ENCODE data around the gene SPDL1.

SPDL1 gene

GRCh38 chr5:169583424-169584220 lies at the start of gene SPDL1:
Gene SPDL1 (plus strand): TSS chr5:169583773. CDS start chr5:169588417, 4,644 bp downstream.
- peak; percentile 98 for DNase-seq (ENCODE audit: low read depth)

GRCh38 chr5:169534311-169534880 lies 49.2 kb upstream of the SPDL1 start:
- DNase-seq (ENCODE audit: low read depth): no peak

GRCh38 chr5:169534939-169535338 lies 48.6 kb upstream of the SPDL1 start:
- DNase-seq (ENCODE audit: low read depth): no peak

GRCh38 chr5:169538944-169539343 lies 44.6 kb upstream of the SPDL1 start:
- DNase-seq (ENCODE audit: low read depth): no peak

GRCh38 chr5:169542811-169543210 lies 40.8 kb upstream of the SPDL1 start:
- DNase-seq (ENCODE audit: low read depth): no peak

GRCh38 chr5:169544264-169544950 lies 39.2 kb upstream of the SPDL1 start:
- DNase-seq (ENCODE audit: low read depth): no peak

- DNase-seq (ENCODE audit: low read depth): peak; percentile 56
Observed at GRCh38 chr5:169545762-169546161, 37.8 kb upstream of the SPDL1 start.

GRCh38 chr5:169546346-169546745 lies 37.2 kb upstream of the SPDL1 start:
- DNase-seq (ENCODE audit: low read depth): no peak

GRCh38 chr5:169547508-169547907 lies 36.1 kb upstream of the SPDL1 start:
- DNase-seq (ENCODE audit: low read depth): peak; percentile 6

GRCh38 chr5:169548315-169548714 lies 35.3 kb upstream of the SPDL1 start:
- DNase-seq (ENCODE audit: low read depth): peak; percentile 59

GRCh38 chr5:169549453-169550100 lies 34.0 kb upstream of the SPDL1 start:
- no peak for DNase-seq (ENCODE audit: low read depth)

GRCh38 chr5:169550227-169550626 lies 33.3 kb upstream of the SPDL1 start:
- DNase-seq (ENCODE audit: low read depth): no peak

- DNase-seq (ENCODE audit: low read depth): no peak
Observed at GRCh38 chr5:169551146-169551545, 32.4 kb upstream of the SPDL1 start.

- no peak for DNase-seq (ENCODE audit: low read depth)
Observed at GRCh38 chr5:169551696-169552095, 31.9 kb upstream of the SPDL1 start.

GRCh38 chr5:169554251-169554650 lies 29.3 kb upstream of the SPDL1 start:
- no peak for DNase-seq (ENCODE audit: low read depth)

- no peak for DNase-seq (ENCODE audit: low read depth)
Observed at GRCh38 chr5:169557838-169558237, 25.7 kb upstream of the SPDL1 start.

GRCh38 chr5:169561893-169562292 lies 21.7 kb upstream of the SPDL1 start:
- no peak for DNase-seq (ENCODE audit: low read depth)

- no peak for DNase-seq (ENCODE audit: low read depth)
Observed at GRCh38 chr5:169563369-169563768, 20.2 kb upstream of the SPDL1 start.

- no peak for DNase-seq (ENCODE audit: low read depth)
Observed at GRCh38 chr5:169566202-169566601, 17.4 kb upstream of the SPDL1 start.

GRCh38 chr5:169567079-169567478 lies 16.5 kb upstream of the SPDL1 start:
- peak; percentile 20 for DNase-seq (ENCODE audit: low read depth)

- no peak for DNase-seq (ENCODE audit: low read depth)
Observed at GRCh38 chr5:169569513-169569912, 14.1 kb upstream of the SPDL1 start.

- no peak for DNase-seq (ENCODE audit: low read depth)
Observed at GRCh38 chr5:169571355-169571754, 12.2 kb upstream of the SPDL1 start.
